Right kidney (tissue), 1 donor: ENCODE results near the gene IKZF2.

Experiments used
- DNase-seq: peaks from one replicate; pipeline ENCODE4 v3.0.0-alpha.2; 2016

IKZF2 gene

GRCh38 chr2:213152888-213153287, 1.5 kb upstream of the IKZF2 start:
- DNase-seq: no peak

DNA sequence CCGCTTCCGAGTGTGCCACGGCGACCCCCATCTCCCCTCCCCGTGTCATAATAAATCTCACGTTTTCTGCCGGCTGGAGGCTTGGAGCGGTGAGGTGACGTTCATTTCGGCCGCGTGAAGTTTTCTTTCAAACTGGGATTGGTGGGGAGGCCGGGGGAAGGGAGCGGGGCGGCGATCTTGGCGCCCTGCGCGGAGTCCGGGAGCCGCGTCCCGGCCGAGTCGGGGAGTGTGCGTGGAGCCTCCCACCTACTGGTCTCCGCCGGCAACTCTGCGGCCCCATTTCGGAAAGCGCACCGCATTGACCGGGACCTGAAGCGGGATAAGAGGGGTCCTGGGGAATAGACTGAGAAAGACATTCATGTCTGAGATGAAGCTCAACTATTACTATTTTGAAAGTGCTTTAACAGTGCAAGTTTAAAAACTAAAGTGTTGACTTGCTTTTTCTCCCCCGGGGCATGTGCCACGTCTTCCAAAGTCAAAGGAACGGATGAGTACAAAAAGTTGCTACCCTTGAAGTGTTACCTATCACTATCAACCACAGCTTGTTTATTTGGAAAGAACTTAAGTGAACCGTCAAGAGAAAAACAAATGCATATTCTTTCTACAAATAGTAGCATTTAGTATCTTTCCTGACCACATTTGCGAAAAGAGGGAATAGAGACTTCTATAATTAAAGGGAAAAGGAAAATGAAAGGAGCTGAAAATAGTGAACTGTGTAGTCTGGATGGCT, 818 bp upstream of the IKZF2 start:
- peak; percentile 80 for DNase-seq

- DNase-seq: peak; percentile 22
These were observed 906 bp downstream of the IKZF2 start for GRCh38 chr2:213150315-213151097.

- DNase-seq: no peak
These were observed 1.5 kb downstream of the IKZF2 start for GRCh38 chr2:213149949-213150314.

DNA sequence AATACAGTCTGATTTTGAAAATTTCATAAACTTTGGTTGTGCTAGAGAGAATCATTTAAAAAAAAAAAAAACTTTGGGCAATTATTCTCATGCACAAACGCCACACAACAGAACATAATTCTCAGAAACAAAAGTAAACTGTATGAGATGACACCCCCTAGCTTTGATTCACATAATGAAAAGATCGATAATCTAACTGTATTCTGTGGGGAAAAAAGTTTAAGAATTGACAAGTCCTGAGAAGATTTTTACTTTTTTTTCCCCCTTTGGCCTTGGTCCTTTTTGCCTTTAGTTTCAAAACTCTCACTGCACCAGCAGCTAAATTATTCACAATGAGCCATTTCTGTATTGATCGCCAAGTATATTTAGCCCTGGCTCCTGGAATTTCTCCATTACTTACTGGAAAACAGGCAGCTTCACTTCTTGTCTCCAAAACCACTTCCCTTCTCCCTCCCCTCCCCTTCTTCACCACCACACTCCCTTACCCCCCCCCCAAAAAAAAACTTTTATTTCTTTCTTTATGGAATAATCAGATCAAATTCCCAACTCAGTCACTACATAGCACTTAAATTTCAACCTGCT, 2.0 kb downstream of the IKZF2 start:
- DNase-seq: no peak

- DNase-seq: no peak
These were observed 2.7 kb downstream of the IKZF2 start for GRCh38 chr2:213148572-213149261.

GRCh38 chr2:213147538-213147937, 3.9 kb downstream of the IKZF2 start:
- no peak for DNase-seq

- no peak for DNase-seq
These were observed 5.6 kb downstream of the IKZF2 start for GRCh38 chr2:213145715-213146242.

DNA sequence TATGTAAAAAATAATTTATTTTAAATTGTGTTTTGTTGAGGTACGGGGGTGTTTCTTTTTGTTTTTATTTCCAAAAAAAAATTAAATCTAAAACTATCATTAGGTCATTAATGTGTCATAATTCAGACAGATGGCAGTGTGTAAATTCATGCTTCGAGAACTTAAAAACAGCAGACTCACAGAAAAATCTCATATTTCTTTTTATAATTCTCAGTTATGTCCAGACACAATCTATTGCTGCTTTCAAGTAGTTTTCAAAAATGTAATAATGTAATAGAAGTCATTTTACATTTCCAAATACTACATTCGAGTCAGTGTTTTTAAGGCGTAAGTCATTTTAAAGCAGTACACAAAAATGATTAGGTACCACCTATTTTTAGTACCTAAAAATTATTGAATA, 14.3 kb downstream of the IKZF2 start:
- DNase-seq: no peak

- no peak for DNase-seq
These were observed 22.1 kb downstream of the IKZF2 start for GRCh38 chr2:213129311-213129710.

- DNase-seq: no peak
These were observed 25.6 kb downstream of the IKZF2 start for GRCh38 chr2:213125646-213126347.

- no peak for DNase-seq
These were observed 28.7 kb downstream of the IKZF2 start for GRCh38 chr2:213122725-213123124.

DNA sequence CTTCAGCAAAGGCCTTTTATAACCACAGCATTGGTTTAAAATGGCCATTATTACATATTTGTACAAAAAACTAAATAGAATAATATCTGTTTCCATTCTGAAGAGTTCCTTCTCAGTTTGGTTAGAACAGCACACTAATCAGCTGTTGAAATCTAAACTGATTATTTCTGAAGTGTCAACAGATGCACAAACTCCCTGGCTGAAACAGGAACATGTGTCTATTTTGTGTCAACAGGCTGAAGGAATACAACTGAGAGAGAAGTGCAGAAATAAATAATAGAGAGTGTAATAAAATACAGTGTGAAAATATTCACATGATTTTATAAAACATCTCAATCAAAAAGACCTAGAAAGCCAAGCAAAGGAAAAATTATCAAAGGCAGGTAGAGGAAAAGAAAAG, 29.7 kb downstream of the IKZF2 start:
- no peak for DNase-seq

GRCh38 chr2:213119061-213119809, 32.2 kb downstream of the IKZF2 start:
- no peak for DNase-seq

GRCh38 chr2:213108308-213108707, 43.1 kb downstream of the IKZF2 start:
- no peak for DNase-seq

GRCh38 chr2:213107728-213108127, 43.7 kb downstream of the IKZF2 start:
- DNase-seq: no peak

- DNase-seq: no peak
These were observed 46.2 kb downstream of the IKZF2 start for GRCh38 chr2:213105212-213105611.

GRCh38 chr2:213104903-213105202, 46.6 kb downstream of the IKZF2 start:
- DNase-seq: no peak

DNA sequence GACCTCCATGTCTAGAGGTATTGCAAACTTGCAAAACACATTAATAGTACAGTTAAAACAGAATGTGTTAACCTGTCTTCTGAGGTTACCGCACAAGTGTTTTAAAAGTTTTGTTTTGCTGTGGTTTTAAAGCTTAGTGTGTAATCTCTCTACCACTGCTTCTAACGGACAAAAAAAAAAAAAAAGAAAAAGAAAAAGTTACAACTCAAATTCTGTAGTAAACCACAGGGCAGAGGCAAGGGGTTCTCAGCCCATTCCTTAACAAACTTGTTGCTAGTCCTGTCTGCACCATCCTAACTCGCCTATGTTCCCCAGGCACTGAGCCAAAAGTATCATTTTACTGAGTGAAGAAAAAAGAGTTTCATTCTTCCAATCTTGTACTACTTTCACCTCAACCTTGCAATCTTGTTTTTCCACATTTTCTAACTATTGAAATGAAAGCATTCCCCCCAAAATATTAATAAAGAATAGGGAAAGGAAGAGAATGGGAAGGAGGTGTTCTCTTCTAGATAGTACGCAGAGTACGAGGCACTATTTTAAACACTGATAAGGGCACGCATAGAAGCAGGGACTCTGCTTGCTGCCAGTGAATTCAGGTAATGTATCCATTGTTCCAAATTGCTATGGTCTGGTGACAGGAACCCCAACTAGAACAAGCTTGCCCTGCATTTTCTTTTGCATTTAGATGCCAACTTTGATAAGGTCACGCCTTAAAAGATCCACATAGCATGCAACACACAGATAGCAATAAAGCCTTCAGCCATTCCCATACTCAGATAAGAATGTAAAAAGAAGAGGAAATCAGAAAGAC, 47.1 kb downstream of the IKZF2 start:
- DNase-seq: no peak

DNA sequence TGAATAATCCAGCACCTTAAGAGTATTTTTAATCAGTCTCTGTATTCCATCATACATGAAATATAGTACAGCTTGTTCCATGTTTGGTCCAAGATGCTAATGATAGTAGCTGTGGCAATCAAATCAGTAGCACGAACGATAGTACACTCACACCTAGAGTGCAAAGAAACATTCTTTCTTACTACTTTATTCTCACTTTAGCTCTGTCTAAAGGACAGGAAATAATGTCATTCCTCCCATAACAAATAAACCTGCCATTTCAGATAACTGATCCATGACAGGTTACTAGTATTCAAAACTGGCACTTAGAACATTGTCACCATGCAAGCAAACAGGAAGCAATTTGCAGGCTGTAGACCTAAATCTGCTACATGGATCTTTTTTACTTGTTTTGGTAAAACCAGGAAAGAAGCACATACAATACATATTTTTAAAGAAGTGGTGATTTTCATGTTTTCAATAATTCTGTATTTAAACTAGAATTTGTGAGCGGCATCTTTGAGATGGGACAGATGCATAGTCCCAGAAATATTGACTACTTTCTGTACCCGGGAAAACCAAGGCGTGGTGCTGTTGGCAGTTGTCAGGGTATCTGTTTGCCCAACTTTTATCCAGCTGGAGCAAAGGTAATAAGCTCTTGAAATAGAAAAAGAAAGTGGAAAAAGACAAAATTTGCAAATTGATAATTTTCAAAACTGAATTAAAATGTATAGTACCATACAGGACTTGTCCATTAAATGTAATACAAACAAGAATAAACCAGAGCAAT, 49.5 kb downstream of the IKZF2 start:
- no peak for DNase-seq
